Measurements from ENCODE around the gene SDHB.

GRCh38 chr1:16982902-16983301 is 70.9 kb downstream of the SDHB start:
- TF ChIP-seq CTCF (IDR thresholded peaks at IDR 0.05; ENCODE audit: low read depth, low read length) (no peak), EZH2phosphoT487 (IDR thresholded peaks at IDR 0.05; ENCODE audit: low read depth) (no peak)

Measured in OCI-LY3 (cell line).